Measurements from ENCODE around the gene NCBP3.

The NCBP3 gene

DNA sequence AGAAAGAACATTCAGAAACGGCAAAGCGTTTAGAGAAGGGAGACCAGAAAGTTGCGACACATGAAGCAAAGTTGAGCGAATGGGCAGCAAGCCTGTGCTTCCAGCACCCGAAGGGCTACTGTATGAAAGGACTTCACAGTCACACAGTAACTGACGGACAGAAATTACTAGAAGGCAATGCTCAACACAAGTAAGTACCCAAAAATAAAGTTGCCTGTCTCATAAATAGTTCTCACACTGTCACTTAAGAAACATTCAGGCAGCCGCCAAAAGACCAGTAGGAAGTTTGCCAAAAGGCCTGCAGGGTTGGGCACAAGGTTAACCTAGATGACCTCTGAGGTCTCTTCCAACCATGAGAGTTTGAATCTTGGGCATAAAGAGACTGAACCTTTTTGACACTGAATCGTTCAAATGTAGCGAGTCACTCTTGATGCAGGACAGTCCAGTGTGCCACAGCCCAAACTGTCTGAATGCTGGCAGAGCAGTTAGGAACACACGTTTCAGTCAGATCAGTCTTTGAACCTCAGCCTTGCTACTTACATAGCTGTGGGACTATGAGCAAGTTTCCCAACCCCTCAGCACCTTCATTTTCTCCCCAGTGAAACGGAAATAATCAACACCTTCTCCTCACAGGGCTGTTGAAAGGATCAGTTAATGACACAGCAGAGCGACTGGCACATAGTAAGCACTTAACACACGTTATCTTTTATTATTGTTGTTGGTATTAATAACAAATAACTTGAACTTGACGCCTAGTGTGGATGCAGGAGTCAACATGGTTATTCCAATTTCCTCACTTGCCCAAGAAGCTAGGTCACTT is 10.4 kb downstream of the NCBP3 start:
- CTCF ChIA-PET = no interaction called here
- POLR2A ChIA-PET (ENCODE audit: low non-redundant PET) = interaction anchor here (0.6 kb wide), 1 partner anchor 169 kb away, joined by 3 read pairs; no protein-coding TSS in a partner anchor
- TF ChIP-seq, protein P1, sequence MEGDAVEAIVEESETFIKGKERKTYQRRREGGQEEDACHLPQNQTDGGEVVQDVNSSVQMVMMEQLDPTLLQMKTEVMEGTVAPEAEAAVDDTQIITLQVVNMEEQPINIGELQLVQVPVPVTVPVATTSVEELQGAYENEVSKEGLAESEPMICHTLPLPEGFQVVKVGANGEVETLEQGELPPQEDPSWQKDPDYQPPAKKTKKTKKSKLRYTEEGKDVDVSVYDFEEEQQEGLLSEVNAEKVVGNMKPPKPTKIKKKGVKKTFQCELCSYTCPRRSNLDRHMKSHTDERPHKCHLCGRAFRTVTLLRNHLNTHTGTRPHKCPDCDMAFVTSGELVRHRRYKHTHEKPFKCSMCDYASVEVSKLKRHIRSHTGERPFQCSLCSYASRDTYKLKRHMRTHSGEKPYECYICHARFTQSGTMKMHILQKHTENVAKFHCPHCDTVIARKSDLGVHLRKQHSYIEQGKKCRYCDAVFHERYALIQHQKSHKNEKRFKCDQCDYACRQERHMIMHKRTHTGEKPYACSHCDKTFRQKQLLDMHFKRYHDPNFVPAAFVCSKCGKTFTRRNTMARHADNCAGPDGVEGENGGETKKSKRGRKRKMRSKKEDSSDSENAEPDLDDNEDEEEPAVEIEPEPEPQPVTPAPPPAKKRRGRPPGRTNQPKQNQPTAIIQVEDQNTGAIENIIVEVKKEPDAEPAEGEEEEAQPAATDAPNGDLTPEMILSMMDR (conservative IDR thresholded peaks at IDR 0.05; ENCODE audit: low read depth) = no peak
- no peak for DNase-seq (ENCODE audit: low spot score)
- H3K27ac ChIP-seq = no peak overlapping the region

DNA sequence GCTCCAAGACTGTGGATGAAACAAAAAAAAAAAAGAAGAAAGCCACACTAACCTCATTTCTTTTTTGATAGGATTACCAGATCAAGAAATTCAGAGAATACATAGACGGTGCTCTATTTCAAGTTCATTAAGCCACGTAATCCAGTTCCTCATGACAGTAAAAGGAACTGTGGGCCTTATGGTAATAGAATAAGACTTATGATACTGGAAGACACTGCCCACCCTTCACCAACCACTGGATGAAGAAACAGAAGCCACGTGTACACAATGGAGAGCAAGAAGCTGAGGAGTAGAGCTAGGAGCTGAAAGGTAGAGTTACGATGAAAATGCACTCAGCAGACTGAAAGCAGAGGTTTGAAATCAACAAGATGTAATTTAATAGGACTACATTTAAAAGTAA is 11.2 kb downstream of the NCBP3 start:
- no peak for DNase-seq (ENCODE audit: low spot score)
- ChIA-PET POLR2A (ENCODE audit: low non-redundant PET) (no interaction called here), CTCF (no interaction called here)
- TF ChIP-seq, protein P1 (conservative IDR thresholded peaks at IDR 0.05; ENCODE audit: low read depth) = no peak
- H3K27ac ChIP-seq = no peak overlapping the region

DNA sequence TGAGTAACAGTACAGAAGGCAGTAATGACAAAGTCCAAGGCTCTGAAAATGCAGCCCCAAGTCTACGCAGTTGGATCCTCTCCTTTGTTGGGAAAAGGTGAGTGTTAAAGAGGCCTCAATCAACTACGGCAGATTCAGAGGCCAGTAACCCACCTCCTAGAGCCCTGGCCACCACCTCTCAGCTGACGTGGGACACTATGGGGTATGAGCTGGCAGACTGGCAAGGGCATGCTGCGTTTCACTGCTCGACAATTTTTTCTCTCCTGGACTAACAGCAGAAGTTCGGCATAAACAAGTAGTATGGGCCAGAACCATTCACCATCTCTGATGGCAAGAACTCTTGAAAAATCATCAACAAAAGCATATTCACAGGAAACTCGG is 17.2 kb downstream of the NCBP3 start:
- no peak overlapping the region for H3K27ac ChIP-seq
- POLR2A ChIA-PET (ENCODE audit: low non-redundant PET) = no interaction called here
- TF ChIP-seq, protein P1 (conservative IDR thresholded peaks at IDR 0.05; ENCODE audit: low read depth) = no peak
- CTCF ChIA-PET = no interaction called here
- DNase-seq (ENCODE audit: low spot score) = no peak

DNA sequence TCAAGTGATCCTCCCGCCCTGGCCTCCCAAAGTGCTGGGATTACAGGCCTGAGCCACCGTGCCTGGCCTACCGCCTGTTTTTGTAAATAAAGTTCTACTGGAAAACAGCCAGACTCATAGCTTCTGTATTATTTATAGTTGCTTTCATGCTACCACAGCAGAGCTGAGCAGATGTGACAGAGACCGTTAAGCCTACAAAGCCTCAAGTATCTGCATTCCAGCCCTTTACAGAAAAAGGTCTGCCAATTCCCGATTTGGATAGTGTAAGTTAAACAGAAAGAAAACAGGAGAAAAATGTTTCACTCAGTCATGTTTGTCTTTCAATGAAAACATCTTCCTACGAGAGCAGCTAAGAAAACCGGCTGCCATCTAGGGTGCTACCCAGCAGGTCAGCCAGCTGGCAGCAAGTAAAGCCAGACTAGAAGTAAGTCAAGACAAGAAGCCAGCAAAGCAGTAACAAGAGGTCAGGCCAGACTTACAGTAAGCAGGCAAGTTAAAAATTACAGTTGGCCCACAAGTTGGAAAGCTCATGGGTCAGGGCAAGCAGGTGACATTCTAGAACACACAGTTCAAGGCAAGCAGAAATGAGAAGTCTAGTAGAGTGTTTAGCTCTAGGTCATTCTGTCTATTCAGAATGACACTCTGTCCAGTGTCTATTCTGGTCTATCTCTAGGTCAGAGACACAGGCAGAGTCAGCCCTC is 17.7 kb downstream of the NCBP3 start:
- TF ChIP-seq, protein P1 (conservative IDR thresholded peaks at IDR 0.05; ENCODE audit: low read depth) = no peak
- ChIA-PET POLR2A (ENCODE audit: low non-redundant PET) (interaction anchor here (0.5 kb wide), 1 partner anchor 98 kb away, joined by 3 read pairs; no protein-coding TSS in a partner anchor), CTCF (interaction anchor here (1.4 kb wide), 1 partner anchor 91 kb away, joined by 8 read pairs; no protein-coding TSS in a partner anchor)
- no peak for DNase-seq (ENCODE audit: low spot score)
- no peak overlapping the region for H3K27ac ChIP-seq

DNA sequence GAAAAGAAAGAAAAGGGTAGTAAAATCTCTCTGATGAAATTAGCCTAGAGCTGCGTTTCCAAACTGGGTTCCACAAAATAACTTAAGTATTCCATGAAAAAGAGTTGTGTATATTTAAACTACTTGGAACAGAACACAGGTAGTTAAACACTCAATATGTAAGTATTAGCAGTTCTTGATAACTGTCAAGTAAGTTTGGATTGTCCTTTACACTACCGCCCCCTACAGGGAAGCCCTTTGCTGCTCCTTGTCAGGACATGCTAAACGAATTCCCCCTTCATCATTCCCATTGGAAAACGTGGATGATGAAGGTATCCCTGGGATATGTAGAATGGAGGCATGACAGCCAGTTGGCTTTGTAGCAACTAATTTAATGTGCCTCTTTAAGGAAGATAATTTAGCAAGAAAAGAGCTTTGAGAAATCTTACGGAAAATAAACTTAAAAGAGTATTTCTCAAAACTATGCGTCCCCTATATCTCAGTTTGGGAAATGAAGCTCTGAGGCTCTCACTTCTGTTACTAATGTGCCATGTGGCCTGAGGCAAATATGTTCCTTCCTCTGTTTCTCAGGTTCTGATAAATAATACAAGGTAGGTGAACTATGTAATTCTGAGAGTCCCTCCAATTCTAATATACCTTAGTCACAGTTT is 18.8 kb downstream of the NCBP3 start:
- CTCF ChIA-PET = interaction anchor here (0.5 to 2.7 kb wide), 10 partner anchors 10 to 98 kb away, joined by 3 to 9 read pairs (median 3); no protein-coding TSS in a partner anchor
- H3K27ac ChIP-seq = no peak overlapping the region
- DNase-seq (ENCODE audit: low spot score) = peak; percentile 42
- POLR2A ChIA-PET (ENCODE audit: low non-redundant PET) = no interaction called here
- TF ChIP-seq, protein P1 (conservative IDR thresholded peaks at IDR 0.05; ENCODE audit: low read depth) = peak; percentile 47

DNA sequence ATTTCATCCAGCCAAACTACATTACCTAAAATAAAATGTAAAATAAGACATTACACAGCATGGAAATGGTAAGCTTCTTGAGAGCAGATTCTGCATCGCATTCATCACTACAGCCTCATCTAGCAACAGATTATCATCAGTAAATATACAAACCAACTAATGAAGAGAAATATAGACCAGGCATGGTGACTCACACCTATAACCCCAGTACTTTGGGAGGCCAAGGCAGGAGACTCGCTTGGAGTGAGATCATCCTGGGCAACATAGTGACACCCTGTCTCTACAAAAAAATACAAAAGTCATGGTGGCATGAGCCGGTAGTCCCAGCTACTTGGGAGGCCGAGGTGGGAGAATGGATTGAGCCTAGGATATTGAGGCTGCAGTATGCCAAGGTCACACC is 19.9 kb downstream of the NCBP3 start:
- DNase-seq (ENCODE audit: low spot score) = no peak
- CTCF ChIA-PET = interaction anchor here (0.6 to 2.7 kb wide), 5 partner anchors 18 to 133 kb away, joined by 3 to 9 read pairs (median 3); no protein-coding TSS in a partner anchor
- POLR2A ChIA-PET (ENCODE audit: low non-redundant PET) = no interaction called here
- H3K27ac ChIP-seq = no peak overlapping the region
- TF ChIP-seq, protein P1 (conservative IDR thresholded peaks at IDR 0.05; ENCODE audit: low read depth) = no peak

Measured in RWPE1 (cell line).